Activated CD8-positive, alpha-beta memory T cell treated with anti-CD3 and anti-CD28 coated beads, Interleukin-2, amount 50 U/mL, for 1 hour (primary cell): ENCODE data around the gene CLTRN.
"Not testable (repeated sequence)": the region's sequence is repeated elsewhere in the genome, so short reads cannot be mapped to it uniquely, and the experiment has no call there.

Experiments used
- DNase-seq: peaks from one replicate; pipeline ENCODE4 v3.0.0-alpha.2; 2020; ENCODE audit errors: extremely low read depth

Gene CLTRN, protein sequence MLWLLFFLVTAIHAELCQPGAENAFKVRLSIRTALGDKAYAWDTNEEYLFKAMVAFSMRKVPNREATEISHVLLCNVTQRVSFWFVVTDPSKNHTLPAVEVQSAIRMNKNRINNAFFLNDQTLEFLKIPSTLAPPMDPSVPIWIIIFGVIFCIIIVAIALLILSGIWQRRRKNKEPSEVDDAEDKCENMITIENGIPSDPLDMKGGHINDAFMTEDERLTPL

DNA sequence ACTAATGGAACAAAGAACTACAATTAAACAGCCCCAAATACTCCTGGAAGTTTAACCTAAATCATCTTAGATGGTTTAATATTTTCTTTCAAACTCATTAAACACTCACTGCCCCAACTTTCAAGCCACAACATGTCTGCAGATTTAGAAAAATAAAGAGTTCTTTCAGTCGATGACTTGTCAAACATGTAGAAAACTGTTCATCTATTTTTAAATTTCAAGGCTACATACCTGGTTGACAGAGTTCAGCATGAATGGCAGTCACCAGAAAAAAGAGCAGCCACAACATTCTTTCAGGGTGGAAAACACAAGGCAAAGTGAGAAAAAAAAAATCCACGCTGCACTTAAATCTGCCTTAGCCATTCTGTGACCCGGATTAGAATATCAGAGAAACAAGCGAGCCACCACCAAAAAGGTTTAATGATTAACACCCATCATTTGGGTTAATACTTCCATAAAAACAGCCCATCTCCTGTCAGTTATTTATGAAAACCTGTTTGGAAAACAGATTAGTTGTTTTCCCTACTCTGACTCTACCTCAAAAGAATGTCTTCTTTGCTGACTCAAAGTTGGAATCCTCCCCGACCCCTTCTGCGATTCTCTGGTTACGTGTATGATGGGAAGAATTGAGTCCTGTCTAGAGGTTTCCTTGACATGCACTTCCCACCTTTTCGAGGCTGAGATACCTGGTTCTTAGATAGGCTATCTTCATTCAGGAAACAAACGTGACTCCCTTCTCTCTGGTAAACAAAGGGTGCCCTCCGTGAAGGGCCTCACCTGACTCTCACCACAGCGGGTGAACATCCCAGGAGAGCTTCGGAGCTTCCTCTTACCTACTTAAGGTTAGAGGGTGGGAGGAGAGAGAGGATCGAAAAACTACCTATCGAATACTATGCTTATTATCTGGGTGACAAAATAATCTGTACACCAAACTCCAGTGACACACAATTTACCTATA is at the start of gene CLTRN:
TSS of gene CLTRN (minus strand) at position 319 of the 958 bp plus-strand sequence. CDS start at position 289, 30 bp downstream.
- DNase-seq: no peak

DNA sequence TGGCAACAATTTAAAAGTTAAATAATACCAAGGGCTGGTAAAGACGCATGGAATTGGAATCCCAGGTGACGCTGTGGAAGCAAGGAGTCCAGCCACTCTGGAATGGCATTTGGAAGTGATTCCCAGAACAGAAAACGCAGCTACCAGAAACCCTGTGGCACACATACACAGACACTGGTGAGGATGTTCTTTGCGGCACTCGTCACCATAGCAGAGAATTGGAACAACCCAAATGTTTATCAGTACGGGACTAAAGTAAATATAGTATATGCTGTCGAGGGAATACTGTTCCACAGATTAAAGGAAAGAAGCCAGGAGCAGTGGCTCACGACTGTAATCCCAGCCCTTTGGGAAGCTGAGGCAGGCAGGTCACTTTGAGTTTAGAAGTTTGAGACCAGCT is 39.7 kb upstream of the CLTRN start:
- DNase-seq: not testable (repeated sequence)

DNA sequence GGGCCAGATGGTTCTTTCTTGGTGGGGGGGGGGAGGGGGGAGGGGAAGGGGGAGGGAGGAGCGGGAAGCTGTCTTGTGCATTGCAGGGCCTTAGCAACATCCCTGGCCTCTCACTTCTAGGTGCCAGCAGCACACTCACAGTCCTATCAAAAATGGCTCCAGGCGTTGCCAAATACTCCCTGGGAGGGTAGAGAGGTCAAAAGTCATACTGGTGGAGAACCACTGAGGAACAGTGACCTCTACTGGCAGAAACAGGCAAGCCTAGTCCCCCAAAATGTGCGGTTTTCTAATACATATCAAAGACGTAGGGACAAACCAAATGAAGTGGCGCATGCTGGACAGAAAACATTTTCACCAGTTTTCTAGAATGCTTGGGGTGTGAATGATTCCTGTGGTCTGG is 39.2 kb upstream of the CLTRN start:
- DNase-seq: not testable (repeated sequence)

DNA sequence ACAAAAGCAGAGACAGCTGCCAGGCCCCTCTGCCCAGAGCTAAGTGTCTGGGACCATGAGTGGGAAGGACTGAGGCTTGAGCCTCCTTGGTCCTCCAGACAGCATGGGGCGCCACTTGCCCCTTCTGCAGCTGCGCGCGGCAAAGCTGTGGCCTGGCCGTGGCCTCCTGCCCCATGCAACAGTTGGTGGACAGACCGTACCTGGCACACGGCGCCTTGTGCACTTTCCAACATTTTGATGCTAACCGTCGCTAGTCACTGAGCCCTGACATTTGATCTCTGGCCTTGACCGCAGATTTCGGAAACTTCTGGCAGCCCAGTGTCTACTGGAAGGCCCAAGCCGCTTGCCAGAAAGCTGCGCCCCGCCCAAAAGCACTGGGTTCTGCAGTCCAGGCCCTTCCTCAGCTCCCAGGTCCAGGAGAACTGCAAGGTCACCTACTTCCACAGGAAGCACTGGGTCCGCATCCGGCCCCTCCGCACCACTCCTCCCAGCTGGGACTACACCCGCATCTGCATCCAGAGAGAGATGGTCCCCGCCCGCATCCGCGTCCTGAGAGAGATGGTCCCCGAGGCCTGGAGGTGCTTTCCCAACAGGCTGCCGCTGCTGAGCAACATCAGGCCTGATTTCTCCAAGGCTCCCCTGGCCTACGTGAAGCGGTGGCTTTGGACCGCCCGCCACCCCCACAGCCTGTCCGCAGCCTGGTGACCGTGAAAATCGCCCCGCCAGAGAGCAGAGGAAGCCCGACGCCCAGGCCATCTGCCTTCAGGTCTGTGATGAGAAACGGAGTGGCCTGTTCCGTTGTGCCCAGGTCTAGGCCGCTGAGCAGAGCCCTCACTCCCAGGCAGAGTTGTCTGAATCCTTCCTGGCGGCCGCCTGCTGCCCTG is 38.1 kb upstream of the CLTRN start:
- DNase-seq: no peak

DNA sequence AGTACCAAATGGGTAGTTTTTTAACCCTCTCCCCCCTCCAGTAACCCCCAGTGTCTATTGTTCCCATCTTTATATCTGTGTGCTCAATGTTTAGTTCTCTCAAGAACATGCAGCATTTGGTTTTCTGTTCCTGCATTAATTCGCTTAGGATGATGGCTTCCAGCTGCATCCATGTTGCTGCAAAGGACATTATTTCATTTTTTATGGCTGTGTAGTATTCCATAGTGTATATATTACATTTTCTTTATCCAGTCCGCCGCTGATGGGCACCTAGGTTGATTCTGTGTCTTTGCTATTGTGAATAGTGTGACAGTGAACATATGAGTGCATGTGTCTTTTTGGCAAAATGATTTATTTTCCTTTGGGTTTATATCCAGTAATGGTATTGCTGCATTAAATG is 31.9 kb upstream of the CLTRN start:
- no peak for DNase-seq

DNA sequence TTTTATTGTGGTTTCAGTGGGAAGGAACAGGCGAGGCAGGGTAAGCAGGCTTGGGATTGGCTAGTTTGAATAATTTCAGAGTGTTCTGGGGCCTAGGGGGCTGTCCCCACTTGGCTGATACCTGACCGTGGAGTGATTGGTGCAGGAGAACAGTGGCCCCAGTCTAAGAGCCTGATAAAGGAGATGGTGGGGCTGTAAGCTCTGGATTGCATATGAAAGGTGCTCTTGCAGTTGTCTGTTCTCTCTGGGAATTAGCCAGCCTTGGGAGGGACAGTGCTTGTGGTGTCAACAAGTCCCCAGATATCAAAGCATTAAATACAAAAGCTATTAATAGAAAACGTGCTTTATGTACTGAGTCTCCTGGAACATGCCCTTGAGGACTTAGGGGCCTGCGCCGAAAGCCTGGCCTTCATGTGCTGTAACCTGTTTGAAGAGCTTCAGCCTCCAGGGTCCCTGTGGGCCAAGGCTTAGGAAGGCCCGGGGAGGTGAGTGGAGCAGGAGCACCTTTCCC is 30.4 kb upstream of the CLTRN start:
- DNase-seq: no peak

DNA sequence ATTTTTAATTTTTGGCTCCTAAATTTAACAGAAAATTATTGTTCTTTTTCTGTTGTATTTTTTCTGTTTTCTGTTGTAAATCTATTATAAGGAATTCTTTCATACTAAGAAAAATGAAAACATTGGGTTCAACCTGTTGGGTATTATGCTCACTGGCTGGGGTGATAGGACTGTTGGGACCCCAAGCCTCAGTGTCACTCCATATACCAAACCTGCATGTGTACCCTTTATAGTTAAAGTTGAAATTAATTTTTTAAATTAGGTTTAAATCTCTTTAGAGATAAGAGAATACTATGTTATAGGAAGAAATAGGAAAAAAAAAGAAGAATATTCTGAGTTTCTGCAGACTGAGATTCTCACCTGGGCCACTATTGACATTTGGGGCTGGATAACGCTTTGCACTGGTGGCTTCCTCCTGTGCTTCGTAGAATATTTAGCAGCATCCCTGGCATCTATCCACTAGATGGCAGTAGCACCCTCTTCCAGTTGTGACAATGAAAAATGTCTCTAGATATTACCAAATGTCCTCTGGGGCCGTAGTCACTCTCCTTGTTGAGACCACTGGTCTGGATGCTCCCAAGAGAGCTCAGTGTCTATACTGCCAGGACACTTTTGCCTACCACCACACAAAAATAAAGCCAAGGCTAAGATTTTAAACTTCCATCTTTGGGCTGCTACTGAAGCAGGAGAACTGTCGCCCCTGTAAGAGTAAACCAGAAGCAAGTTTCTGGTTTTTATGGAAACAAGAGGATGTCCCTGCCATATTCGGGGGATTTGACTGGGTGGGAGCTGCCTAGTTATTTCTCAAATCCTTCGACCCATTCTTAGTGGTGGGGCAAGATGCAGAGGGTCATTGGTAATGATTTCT is 22.4 kb upstream of the CLTRN start:
- DNase-seq: peak; percentile 36

DNA sequence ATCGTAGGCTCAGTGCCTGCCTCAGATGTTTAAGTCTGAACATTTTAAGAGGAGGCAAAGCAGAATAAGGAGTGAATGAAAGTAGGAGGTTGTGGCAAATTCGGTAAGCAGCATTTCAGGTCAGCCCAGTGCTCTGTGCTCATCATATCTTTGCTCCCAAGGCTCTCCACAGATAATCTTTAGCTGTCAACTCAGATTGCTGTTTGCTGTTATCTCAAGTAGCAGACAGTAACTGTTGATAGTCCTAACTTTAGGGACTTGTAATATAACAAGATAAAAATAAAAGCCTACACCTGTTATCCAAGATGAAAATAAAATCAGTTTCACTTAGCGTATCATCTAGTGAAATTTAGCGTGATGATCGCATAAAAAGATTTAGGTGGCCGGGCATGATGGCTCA is 18.6 kb upstream of the CLTRN start:
- DNase-seq: no peak

DNA sequence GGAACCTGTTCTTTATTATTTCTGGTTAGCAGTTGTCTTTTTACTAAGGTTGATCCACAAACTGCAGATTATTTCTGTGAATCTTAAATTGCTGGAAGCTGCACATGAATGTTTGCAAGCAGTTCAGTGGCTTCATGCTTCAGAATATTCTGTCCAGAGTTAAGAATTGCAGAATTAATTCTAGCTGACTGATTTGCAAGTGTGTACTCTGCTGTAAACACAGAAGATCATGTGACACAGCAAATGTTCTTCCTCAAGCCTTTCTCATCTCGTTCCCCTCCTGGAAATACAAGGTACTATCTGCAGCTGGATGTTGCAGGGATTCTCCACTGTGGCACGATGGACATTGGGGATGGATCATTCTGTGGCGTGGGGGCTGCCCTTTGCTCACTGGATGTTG is 16.8 kb upstream of the CLTRN start:
- DNase-seq: no peak

DNA sequence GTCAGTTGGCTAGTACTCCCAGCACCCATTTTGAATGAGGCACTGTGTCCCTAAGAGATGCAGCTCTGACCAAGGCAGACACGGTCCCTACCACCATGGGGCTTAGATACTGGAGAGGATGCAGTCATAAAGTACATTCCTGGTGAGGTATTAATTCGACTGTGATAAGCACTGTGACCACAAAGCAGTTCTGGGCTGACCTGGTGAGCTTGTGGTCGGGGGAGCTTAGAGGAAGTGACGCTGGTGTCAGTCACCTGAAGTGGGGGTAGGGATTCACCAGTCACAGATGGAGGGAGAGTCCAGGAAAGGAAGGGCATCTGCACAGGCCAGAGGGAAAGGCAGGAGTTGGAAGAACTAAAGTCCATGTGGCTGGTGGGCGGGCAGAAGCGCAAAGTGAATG is 15.8 kb upstream of the CLTRN start:
- DNase-seq: no peak

DNA sequence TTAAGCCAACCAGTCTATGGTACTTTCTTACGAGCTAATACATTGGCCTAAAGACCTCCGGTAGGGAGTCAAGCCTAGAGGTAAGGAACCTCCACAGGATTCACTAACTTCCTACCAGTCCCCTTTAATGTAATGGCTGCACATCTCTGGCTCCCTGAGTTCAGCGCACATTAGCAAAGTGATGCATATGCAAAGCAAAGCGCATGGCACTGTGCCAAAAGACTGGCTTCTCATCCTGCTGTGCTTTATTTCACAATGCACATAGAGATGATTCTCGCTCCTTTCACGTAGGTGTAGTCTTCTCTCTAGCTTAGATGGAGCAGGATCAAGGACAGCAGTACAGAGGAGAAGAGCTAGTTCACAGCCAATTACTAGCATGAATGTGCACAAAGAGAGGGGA is 14.6 kb upstream of the CLTRN start:
- no peak for DNase-seq

DNA sequence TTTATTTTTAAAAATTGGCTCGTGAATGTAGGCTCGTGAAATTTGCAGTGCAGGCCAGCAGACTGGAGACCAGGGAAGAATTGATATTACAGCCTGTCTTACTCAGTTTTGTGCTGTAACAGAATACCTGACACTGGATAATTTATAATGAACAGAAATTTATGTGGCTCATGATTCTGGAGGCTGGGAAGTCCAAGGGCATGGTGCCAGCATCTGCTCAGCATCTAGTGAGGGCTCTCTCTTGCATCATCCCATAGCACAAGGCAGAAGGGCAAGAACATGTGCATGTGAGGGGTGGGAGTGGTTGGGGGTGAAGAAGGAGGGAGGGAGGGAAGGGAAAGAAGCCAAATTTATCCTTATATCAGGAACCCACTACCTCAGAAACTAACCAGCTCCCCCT is 13.7 kb upstream of the CLTRN start:
- DNase-seq: no peak

DNA sequence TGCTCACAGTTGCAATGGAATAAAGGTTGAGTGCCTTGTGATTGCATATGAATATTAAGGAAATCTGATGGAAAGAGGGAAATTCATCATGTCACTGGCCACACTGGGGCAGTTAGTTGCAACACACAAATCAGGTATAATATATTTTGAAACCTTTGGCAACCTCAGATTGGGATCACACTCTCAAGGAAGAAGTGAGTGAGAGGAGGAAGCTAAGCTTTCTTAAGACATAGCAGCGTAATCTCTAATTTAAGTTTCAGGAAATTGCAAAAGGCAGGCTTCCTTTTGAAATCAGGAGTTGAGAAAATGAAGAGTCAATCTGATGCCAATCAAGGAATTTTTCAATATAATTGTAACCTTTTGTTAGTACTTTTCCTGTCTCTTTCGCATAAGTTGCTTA is 12.3 kb upstream of the CLTRN start:
- no peak for DNase-seq

DNA sequence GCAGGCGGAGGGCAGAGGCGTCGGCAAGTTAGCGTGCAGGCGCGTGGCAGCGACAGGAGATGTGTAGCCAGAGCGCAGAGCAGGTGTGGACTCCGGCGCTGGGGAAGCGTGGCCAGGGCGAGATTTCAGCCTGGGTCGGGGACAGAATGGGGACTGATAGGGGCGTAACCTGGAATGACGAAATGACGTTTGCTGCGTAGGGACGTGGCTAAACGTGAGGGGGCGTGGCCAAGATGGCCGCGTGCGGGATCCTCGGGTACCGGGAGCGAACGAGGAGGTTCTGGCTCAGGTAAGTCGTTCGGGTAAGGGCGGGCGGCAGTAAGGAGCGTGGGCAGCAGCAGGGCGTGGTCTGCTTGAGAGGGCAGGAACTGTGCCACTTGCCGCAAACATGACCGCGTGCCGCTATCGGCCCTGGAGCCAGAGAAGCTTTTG is 10.9 kb upstream of the CLTRN start:
- peak; percentile 66 for DNase-seq

DNA sequence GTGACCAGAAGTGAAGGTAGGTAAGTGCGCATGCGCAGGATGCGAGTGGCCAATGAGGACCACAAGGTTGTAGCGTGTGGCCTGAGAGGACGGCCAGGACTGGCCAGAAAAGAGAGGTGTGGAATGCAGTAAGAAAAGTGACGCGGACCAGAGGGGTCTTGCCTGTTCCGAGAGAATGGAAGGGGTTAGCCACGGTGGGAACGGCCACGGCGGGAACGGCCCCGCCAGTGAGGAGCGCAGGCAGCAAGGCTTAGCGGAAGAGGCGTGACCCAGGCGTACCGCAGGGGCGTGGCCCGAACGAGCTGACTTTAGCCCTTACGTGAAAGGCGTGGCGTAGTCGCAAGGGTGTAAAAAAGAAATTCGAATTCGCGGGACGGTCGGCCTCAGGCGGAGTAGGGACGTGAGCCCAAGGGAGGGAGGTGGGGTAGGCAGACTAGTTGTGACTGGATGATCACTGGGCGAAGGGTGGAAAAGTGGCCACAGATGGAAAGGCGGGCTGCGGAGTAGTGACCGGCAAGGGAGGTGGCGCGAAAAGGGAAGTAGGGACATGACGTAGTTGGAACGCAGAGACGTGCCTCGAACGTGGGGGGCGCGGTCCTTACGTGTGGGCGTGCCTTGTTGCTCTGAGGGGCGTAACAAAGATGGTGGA is 10.4 kb upstream of the CLTRN start:
- peak; percentile 84 for DNase-seq

DNA sequence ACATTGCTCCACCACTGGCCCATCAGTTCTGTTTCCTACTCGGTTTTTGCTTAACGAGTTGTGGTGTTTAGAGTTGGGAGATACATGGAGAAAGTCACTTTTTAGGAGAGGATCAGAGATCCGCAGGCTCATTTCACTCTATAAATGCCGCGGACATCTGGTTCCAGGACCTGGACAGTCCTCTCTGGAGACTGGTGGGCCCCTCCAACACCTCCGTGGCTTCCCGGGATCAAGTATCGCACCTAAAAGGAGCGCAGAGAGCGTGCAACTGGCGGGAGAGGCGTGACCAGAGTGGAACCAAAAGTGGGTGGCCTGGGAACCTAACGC is 9.9 kb upstream of the CLTRN start:
- no peak for DNase-seq

DNA sequence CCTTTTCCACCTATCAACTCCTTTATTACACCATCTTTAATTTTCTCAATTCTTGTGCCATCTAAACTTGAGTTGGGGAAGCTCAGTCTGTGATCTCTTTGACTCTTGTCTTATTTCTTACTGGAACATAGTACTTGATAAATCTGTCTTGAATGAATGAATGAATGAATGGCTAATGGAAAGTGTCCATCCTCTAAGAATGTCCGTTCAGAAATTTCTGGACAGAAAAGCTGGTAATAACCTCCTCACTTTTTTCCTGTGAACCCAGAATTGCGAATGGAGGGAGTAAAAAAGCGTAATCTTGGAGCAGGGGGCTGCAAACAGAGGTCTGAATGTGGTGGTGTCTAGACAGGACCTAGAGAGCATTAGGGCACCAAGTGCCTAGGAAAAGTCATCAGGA is 9.4 kb upstream of the CLTRN start:
- DNase-seq: no peak

DNA sequence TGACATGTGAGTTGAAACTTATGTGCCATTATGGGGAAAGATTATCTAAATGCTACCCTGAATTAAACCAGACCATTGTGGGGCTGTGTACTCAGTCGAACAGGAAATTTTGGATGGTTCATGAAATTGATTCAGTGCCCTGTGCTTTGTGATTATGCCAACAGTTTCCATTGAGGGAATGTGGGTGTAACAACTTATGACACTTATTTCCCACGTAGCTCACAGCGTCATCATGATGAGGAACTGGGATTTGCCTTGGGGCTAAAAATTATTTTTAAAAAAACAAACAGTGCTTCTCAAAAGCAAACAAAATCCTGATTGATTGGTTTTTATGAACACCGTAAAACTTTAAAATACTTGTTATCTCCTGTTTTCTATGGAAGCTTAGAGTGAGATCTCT is 8.3 kb upstream of the CLTRN start:
- no peak for DNase-seq

DNA sequence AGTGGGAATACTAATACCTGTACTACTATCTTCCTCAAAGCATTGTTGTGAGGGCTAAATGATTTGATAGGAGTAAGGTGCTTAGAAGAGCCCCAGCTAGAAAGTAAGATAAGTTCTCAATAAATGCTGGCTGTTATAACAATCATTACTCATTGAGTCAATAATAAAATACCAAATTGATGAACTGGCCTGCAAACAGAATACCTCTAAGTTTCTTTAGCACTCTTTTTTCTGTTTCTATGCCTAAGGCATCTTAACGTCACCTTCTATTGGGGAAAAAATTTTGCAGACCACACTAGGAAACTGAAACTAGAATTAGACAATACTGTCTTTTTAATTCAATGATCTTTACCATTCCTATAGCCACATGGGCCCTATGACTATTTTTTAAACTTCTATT is 1.2 kb downstream of the CLTRN start:
- no peak for DNase-seq

DNA sequence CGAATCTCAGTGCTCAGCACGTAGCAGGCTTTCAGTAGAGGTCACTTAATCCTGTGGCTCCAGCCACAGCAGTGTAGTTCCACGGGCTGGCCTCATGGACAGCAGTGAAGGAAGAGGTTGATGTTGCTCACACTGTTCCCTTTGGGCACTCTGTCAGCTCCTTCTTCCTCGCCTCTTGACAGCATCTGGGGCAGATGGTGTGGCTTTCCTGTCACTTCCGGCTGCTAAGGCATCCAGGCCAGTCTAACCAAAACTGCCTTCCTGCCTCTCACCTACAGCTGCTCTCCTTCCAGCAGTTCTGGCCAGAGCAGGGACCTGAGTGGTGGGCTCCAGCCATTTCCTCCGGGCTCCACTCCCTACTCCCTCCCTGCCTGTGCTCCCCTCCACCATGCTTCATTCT is 9.8 kb downstream of the CLTRN start:
- DNase-seq: not testable (repeated sequence)

DNA sequence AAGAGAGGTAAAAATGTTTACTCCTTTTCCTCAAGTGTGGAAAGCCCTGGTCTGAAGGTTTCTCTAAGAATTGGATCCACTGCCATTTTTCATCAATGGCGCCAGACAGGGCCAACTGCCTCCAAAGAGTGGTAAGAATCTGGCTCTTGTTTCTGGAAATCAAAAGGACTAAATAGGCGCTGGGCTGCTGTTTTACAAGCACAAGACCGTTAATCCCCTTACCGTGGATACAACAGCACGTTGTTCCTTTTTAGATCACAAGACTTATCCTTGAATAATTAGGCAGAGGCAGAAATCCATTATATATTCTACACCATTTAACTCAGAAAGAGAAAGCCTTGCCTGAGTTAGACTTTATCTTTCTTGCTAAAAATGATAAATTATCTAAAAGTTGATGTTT is 10.6 kb downstream of the CLTRN start:
- no peak for DNase-seq
